ENCODE data around the gene SERPINA3. TPM values are rescaled to one million over a fixed set of nuclear protein-coding genes. Genes with fewer than 3 reads are reported as not detected.

Gene SERPINA3
- total RNA-seq, 2 experiments from 2014 or later: not detected

DNA sequence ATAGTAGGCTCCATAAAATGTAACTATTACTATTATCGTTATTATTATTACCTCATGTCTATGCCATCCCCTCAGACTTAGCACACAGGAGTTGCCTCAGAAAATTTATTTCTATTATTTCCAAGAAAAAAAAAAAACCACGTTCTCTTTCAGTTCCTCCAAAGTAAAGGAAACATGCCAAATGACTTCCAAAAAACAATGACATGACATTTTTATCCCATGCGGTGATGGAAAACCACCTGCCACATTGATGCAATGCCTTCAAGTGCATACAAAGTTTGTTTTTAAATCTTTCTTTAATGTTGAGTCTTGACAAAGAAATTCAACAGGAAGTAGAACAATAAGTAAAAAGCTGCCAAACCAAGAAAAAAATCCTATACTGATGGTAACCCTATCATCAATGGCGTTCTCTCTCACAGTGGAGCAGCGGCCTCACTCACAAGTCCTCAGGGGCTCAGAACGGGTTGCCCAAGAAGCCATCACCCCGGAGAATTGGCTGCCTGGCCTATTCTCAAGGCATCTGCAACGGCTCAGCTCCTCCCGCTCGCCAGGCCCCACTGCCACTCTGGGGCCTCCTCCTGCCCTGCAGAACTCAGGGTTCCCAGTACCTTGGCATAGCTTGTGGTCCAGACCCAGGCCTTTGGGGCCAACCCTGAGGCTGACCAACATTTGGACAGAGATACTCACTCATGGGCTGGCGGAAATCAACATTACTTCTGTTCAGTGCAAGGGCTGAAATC, 51.9 kb downstream of the SERPINA3 start:
- peaks cover 29% of the 10 kb centered on the region for H3K27me3 Mint-ChIP-seq
- H3K9me3 Mint-ChIP-seq: peaks cover 2% of the 10 kb centered on the region
- peaks cover 3% of the 10 kb centered on the region for H3K4me1 Mint-ChIP-seq
- no peak overlapping the region for H3K27ac Mint-ChIP-seq
- H3K4me3 Mint-ChIP-seq: no peak overlapping the region
- no peaks in the 10 kb centered on the region for H3K36me3 Mint-ChIP-seq
- DNase-seq: no peak

DNA sequence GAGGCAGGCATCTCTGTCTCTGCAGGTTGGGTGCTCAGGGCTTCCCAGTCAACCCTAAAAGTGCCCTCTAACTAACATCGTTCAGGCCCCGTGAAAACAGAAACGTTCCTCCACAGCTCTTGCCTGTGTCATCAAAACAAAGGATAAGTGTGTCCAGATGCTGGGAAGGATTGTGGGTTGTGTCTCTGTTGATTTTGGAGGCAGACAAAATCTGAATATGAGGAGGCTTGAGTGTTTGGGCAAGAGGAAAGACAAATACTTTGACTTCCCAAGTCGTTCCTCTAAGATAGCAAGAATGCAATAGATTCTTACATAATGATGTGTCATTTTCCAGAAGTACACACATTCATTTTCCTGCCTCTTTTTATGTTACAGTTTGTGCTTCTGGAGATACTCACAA, 52.9 kb downstream of the SERPINA3 start:
- H3K27me3 Mint-ChIP-seq: peaks cover 24% of the 10 kb centered on the region

DNA sequence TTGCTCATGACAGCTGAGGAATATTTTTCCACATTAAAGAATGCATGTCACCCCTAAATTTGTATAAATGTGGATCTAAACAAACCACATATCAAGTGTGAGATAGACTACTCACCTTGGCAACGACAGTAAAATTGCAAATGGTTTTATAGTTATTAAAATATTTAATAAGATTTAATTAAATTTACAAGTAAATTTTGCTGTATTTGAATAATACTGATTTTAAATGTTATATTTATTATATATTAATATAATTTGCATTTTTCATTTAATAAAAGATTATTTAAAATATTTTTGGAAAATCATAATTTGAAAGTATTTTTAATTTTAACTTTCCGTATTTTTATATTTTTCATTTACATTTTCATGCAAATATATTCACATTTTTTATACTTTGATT, 53.4 kb downstream of the SERPINA3 start:
- peaks cover 24% of the 10 kb centered on the region for H3K27me3 Mint-ChIP-seq
- no peak overlapping the region for H3K4me3 Mint-ChIP-seq
- peaks cover 3% of the 10 kb centered on the region for H3K4me1 Mint-ChIP-seq
- no peaks in the 10 kb centered on the region for H3K36me3 Mint-ChIP-seq
- peaks cover 2% of the 10 kb centered on the region for H3K9me3 Mint-ChIP-seq
- H3K27ac Mint-ChIP-seq: no peak overlapping the region
- no peak for DNase-seq

More for the DNA sequence above, 52.9 kb downstream of the SERPINA3 start:
- Mint-ChIP-seq H3K9me3 (peaks cover 2% of the 10 kb centered on the region), H3K27ac (no peak overlapping the region), H3K36me3 (no peaks in the 10 kb centered on the region), H3K4me3 (no peak overlapping the region), H3K4me1 (peaks cover 3% of the 10 kb centered on the region)
- no peak for DNase-seq

DNA sequence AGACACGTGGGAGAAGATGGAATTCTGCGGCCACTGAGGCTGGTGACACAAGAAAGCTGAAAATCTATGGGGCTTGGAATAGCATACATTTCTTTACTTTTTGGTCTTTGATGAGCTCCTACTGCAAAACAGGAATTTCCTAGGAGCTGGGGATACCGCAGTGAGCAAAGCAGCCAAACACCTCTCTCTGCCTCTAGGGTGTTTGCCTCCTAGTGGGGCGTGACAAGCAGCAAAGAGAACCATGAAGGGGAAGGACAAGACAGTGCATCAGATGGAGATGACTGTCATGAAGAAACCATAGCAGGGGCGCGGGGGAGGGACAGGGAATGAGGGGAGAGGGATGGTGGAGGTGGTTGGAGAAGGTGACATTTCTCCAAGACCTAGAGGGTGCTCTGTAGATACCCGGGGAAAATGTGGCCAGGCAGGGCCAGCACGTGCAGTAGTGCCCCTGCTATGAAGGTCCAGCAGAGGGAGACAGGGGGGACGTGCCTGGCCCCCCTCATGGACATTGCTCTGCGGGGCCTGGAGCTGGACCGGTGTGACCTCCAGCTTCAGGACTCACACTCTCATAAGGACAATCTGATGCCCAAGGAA, 58.6 kb downstream of the SERPINA3 start:
- Mint-ChIP-seq H3K9me3 (no peaks in the 10 kb centered on the region), H3K4me3 (no peak overlapping the region), H3K4me1 (no peaks in the 10 kb centered on the region), H3K36me3 (no peaks in the 10 kb centered on the region), H3K27me3 (peaks cover 17% of the 10 kb centered on the region), H3K27ac (no peak overlapping the region)
- DNase-seq: no peak

DNA sequence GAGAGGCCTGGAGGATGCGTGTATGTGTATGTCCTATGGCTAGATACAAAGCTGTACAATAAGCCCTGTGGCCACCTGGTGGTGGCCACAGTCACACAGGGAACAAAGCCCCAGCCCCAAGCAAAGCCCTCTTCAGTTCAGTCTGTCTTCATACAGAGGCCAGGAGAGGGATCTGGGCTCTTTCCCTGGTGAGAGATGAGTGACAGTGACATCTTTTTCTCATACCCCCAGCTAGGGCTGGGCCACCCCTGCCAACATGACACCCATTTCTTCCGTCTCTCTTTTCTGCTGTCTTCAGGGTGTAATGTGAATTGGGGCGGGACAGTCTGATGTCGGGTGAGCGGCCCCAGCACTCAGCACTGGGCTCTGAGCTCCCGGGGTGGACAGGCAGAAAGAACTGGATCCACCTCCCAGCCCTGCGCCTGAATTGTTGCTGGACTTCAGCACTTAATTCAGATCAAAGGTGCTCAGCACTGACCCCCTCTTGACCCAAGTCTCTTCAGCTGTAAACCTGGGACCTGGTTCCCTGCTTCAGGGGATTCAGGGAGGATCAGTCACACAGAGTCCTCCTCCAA, 59.8 kb downstream of the SERPINA3 start:
- DNase-seq: no peak
- H3K4me1 Mint-ChIP-seq: no peaks in the 10 kb centered on the region

DNA sequence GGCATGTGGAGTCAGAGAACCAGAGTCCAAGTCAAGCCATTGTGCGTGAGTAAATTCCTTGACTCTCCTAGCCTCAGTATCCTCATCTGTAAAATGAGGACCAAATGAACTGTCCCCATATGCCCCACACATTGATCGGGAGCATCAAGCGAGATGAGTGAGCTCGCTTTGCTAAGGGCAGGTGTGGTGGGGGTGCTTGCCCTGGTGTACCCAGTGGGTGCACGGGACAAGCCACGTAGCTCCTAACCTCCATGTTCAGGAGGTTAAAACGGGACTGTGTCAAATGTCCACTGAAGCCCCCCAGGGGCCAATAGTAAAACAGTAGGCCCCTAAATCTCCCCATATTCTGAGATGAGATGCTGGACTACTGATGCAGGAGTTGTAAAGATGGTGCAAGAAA, 60.9 kb downstream of the SERPINA3 start:
- no peak for DNase-seq
- Mint-ChIP-seq H3K4me1 (no peaks in the 10 kb centered on the region), H3K27me3 (peaks cover 10% of the 10 kb centered on the region), H3K9me3 (no peaks in the 10 kb centered on the region), H3K4me3 (no peak overlapping the region), H3K36me3 (no peaks in the 10 kb centered on the region), H3K27ac (no peak overlapping the region)

More for the DNA sequence above, 59.8 kb downstream of the SERPINA3 start:
- Mint-ChIP-seq H3K36me3 (no peaks in the 10 kb centered on the region), H3K9me3 (no peaks in the 10 kb centered on the region), H3K27ac (no peak overlapping the region), H3K4me3 (no peak overlapping the region), H3K27me3 (peaks cover 14% of the 10 kb centered on the region)

Other genes starting within 250 kb of the SERPINA3 start
- gene SERPINA2, start 245.7 kb upstream of the SERPINA3 start, total RNA-seq: not detected
- gene SERPINA1, start 223.8 kb upstream of the SERPINA3 start, total RNA-seq: 1 to 10 TPM; 1.1 to 1.3 TPM
- not detected for gene SERPINA11, start 159.6 kb upstream of the SERPINA3 start, total RNA-seq
- gene SERPINA9, start 136.2 kb upstream of the SERPINA3 start, total RNA-seq: not detected
- gene SERPINA12, start 102.9 kb upstream of the SERPINA3 start, total RNA-seq: not detected
- gene SERPINA4, start 50.9 kb upstream of the SERPINA3 start, total RNA-seq: not detected
- not detected for gene SERPINA5, start 31.0 kb upstream of the SERPINA3 start, total RNA-seq
- not detected for gene GSC, start 157.7 kb downstream of the SERPINA3 start, total RNA-seq

Data from activated naive CD8-positive, alpha-beta T cell treated with anti-CD3 and anti-CD28 coated beads for 36 hours (primary cell).